ENCODE measurements around the gene TMA7B.

Gene TMA7B

GRCh38 chr22:40001800-40002577 lies 41.8 kb downstream of the TMA7B start:
- no peak for DNase-seq (ENCODE audit: low spot score)

- no peak for DNase-seq (ENCODE audit: low spot score)
These were observed 42.9 kb downstream of the TMA7B start for GRCh38 chr22:40002935-40003715.

GRCh38 chr22:40004836-40005235 lies 44.6 kb downstream of the TMA7B start:
- DNase-seq (ENCODE audit: low spot score), result no peak

- no peak for DNase-seq (ENCODE audit: low spot score)
These were observed 46.4 kb downstream of the TMA7B start for GRCh38 chr22:40006641-40007040.

- no peak for DNase-seq (ENCODE audit: low spot score)
These were observed 47.9 kb downstream of the TMA7B start for GRCh38 chr22:40007853-40008710.

GRCh38 chr22:40008726-40009291 lies 48.6 kb downstream of the TMA7B start:
- DNase-seq (ENCODE audit: low spot score), result no peak

GRCh38 chr22:40009292-40009774 lies 49.1 kb downstream of the TMA7B start:
- no peak for DNase-seq (ENCODE audit: low spot score)

DNA sequence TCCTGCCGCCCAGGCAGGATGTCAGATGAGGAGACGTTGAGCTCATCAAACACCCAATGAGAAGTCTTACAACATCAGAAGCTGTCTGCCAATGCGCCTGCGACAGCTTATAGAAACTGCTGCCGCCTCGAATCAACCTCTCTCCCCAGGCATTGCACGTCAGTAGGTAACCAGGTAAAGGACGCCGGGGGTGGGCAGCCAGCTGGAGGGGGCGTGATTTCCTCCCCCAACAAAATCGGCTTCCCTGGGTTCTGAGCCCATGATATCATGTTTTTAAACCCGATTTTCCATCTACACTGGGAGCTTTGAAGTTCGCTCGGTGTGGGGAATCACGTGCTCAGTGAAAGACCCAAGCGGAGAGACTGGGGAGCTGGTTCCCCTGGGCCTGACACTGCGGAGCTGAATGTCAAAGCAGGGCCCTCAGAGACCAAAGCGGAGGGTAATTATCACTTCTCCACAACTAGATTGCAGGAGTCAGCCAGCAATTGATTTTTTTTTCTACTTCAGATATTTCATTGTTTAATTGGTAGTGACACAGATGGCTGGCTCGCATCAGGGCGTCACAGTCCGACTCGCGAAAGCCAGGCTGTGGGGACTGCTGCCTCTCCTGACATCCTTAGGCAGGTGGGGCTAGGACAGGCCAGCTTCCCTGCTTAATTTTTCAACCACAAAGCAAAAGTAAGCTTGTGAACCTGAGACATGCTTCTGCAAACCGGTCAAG lies 49.9 kb downstream of the TMA7B start:
- no peak for DNase-seq (ENCODE audit: low spot score)

DNA sequence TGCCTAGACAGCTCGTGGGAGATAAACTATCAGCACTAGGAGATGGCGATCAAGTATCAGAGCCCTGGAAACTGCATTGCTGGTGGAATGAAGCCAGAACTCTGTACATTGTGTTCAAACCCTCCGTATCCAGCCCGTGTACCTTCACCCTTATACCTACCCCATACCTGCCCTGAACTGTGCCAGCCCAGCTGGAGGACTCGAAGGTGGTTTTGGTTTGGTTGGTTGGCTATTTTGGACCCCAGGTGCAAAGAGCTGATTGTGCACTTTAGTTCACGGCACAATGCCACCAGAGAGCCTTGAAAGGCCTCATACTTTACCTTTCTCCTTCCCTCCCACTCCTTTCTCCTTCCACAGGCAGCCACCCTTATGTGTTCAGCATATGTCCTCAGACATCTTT lies 50.5 kb downstream of the TMA7B start:
- no peak for DNase-seq (ENCODE audit: low spot score)

All from GM03348 (cell line).